Amniotic stem cell (primary cell): ENCODE measurements around the gene TUBA8.
"Not testable (repeated sequence)": the region's sequence is repeated elsewhere in the genome, so short reads cannot be mapped to it uniquely, and the experiment has no call there.

Experiments used
- DNase-seq: peaks from one replicate; lab custom pipeline; 2025; lab: John Stamatoyannopoulos, UW

TUBA8 gene

DNA sequence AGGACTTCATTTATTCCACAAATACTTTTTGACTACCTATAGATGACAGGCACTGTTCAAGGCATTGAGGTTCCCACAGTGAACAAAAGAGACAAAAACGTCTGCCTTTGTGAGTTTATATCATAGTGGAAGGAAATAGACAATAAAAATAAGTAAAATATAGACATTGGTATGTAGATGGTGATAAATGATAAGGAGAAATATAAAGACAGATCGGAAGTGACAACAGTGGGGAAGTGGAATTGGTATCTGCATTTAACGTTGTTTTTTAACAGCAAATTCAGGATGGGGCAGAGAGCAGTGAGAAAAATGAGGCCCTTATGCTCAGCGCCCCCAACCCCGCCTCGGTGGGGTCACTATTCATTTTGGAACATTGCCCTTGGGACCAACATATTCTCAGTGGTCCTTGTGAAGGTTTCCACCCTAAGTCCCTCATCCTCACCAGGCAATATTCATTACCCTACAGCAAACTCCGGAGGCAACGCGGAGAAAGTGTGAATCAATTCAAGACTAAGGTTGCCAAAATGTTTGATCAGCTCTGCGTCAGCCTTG is 33.4 kb upstream of the TUBA8 start:
- no peak for DNase-seq

DNA sequence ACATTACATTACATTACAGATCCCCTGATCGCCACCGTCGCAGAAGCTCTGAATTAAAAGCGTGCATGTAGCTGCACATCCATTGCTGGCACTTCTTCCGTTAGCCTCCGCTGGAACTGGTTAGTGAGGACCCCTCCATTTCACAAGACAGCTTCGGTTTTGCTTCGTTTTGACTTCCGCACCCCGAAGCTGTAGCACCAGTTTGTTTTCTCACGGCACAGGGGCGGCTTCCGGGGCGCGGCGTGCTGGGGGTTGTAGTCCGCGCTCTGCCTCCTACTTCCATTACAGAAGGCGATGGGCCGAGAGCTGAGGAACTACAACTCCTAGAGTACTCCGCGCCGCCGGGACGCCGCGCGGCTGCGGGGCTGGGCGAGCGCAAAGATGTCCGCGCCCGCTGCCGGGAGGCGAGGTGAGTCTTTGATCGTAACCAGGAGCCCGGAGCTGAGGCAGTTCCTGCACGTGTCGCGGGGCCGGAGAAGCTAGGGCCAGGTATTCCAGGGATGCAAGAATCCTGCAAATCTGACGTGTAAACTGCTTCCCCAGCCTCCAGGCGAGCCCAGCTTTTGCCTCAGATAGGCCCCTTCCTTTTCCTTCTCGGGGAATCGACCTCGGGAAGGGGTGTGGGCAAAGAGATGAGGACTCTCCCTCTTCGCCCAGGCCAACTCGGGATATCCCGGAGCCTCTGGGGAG is 32.8 kb upstream of the TUBA8 start, which contains the start of gene PEX26:
Gene PEX26 (plus strand): TSS at position 352 of the 690 bp plus-strand sequence. CDS start 387 bp downstream, outside the sequence.
- DNase-seq, result peak; percentile 96

DNA sequence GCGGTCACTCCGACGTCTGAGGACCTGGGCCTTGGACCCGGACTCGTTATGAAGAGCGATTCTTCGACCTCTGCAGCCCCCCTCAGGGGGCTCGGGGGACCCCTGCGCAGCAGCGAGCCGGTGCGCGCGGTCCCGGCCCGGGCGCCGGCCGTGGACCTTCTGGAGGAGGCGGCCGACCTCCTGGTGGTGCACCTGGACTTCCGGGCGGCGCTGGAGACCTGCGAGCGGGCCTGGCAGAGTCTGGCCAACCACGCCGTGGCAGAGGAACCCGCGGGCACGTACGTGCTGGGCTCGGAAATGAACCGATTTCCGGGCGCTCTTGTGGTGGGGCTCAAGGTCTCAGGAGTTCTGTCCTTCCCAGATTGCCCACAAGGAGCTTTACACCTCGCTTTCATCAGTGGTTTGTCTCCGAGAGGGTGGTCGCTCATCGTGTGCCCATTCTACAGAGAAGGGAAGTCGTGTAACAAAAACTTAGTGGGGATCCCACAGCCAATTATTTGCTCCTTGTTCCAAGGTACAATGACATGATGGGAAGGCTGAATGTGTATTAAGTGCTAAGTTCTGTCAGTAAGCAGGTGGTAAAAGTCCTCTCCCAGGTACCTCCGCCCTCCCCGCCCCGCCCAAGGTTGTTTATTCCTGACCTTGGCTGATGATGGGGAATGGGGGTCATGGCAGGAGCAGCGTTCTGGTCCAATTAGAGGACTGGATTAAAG is 32.1 kb upstream of the TUBA8 start:
- no peak for DNase-seq

DNA sequence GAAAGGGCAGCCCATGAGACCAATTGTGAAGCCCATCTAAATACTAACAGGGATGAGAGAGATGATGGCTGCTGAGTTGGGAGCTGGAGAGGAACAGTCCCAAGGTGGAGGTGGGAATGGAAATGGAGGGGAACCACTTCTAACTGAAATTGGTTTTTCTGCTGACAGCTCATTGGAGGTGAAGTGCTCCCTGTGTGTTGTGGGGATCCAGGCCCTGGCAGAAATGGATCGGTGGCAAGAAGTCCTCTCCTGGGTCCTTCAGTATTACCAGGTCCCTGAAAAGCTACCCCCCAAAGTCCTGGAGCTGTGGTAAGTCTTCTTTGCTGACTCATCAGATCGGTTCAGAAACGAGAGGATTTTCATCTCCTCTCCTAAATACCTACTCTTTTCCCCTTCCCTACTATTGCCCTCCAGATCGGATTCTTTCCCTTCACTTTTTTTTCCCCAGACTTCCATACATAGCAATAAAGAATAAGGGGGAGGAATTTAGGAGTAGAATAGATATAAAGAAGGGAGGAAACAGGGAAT is 30.8 kb upstream of the TUBA8 start:
- DNase-seq, result no peak

DNA sequence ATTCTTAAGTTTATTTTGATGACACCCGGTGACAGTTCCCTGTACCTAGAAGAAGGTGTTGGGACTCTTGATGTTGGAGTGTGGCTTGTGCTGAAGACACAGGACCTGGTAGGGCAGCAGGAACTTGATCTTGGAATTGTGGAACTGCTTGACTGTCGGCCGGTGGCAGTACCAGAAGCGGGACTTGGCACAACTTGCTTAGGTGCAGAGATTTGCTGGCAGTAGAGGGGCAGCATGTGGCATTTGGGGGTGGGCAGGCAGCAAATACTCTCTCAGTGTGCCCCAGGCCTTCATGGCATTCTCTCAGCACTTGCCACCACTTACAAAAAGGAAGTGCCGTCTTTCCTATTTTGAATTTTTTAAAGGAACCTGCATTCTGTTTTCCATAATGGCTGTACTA is 29.2 kb upstream of the TUBA8 start:
- no peak for DNase-seq

DNA sequence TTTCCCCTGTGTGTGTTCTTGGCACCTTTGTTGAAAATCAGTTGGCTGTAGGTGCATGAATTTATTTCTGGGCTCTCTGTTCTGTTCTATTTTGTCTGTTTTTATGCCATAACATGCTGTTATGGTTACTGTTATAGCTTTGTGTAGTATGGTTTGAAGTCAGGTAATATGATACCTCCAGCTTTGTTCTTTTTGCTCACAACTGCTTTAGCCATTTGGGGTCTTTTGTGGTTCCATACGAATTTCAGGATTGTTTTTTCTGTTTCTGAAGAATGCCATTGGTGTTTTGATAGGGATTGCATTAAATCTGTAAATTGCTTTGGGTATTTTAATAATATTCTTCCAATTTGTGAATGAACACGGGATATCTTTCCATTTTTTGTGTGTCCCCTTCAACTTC is 28.1 kb upstream of the TUBA8 start:
- DNase-seq, result no peak

DNA sequence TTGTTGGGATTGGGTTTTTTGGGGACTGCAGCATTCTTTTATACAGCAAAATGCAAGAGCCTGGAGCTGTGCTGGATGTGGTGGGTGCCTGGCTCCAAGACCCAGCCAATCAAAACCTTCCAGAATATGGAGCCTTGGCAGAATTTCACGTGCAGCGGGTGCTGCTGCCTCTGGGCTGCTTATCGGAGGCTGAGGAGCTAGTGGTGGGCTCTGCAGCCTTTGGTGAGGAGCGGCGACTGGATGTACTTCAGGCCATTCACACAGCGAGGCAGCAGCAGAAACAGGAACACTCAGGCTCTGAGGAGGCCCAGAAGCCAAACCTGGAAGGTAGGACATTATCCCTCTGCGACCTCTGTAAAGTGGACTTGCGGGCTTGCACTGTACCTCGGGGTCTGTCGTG is 27.2 kb upstream of the TUBA8 start:
- DNase-seq, result no peak

DNA sequence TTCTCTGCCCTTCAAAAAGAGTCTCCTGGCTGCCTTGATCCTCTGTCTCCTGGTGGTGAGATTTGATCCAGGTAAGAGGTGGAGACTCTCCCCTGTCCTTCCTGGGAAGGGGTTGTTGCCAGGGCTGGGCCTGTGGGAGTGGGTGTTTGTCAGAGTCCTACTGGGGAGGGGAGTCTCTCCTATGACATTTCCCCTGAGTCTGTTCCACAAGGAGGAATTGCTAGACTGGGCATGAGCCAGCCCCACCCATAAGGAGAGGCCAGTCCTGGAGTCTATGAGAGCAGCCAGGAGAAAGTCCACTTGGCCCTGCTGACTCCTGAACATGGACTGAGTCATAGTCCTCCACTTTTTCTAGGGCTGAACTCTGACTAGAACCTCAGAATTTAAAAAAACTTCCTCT is 25.4 kb upstream of the TUBA8 start:
- DNase-seq, result no peak

DNA sequence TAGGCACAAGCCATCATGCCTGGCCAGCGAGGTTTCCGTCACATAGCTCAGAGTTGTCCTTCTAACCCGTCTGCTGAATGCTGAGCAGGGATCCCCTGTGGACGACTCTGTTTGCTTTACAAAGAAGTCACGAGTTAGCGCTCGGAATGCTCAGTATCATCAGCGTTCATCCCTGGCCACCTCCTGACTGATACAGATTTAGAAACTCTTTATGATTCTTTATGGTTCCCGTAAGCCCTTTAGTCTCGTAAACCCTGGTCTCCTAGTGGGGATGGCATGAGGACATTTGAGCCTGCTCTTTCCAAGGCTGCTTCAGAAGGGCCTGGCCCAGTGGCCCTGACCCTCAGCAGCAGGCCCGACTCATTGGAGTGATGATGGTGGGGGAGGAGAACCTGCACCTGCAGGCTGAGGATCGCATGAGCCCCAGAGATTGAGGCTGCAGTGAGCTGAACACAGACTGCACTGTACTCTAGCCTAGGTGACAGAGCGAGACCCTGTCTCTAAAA is 23.2 kb upstream of the TUBA8 start:
- no peak for DNase-seq

DNA sequence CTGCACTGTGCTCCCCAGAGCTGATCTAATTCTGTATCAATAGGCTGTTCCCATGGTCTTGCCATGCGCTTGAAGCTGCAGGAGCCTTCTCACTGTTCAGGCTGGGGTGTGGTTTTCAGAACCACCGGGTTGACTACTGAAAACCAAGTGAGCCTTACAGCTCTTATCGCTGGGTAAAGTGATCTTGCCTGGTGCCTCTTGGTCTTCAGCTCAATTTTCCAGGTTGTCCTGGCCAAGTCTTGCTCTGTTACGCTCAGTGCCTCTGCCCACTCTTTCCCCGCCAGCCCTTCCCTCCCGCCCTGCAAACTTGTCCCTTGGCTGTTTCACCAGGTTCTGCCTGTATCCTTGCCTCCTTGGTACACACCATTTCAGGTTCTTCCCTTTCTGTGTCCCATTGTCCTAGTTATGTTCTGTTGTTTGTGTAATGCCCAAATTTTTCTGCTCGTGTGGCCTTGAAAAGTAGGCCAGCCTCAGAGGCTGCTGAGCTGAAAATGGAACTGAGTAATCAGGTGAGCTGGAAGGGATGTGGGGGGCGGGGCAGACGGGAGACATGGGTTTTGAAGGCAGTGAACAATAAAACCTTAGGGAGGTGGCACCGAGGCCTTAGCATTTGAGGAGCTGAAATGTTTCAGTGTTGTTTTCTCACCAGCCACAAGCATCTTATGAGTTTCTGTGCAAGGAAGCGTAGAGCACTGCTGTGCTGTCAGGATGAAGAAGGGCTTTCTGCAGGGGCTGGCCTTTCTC is 21.6 kb upstream of the TUBA8 start:
- DNase-seq, result no peak

DNA sequence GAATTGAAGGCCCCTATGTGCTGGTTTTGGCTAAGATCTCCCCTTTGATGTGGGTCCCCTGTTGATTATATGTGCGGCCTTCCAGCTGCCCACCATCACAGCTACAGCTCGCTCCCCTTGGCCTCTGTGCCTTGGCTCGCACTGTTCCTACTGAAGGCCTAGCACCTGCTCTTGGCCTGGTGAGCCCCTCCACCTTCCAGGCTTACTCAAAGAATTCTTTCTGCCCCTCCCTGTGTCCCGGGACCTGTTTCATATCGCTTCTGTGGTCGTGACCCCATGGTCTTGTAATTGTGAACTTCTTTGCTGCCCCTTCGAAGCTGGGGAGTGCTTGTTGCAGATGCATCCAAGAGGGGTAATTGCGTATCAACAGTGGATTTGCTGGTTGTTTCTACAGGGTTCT is 20.3 kb upstream of the TUBA8 start:
- no peak for DNase-seq

DNA sequence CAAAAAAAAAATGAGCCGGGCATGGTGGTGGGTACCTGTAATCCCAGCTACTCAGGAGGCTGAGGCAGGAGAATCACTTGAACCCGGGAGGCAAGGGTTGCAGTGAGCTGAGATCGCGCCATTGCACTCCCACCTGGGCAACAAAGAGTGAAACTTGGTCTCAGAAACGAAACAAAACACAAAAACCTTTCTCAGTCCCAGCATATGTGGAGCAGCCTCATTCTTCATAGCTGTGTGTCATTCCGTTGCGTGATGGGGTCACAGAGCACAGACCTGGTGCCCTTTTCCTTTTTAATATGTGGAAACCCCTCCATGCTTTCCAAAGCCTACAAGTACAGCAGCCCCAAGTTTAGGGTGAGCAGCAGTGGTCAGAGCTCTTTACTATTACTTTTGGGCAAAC is 19.1 kb upstream of the TUBA8 start:
- no peak for DNase-seq

DNA sequence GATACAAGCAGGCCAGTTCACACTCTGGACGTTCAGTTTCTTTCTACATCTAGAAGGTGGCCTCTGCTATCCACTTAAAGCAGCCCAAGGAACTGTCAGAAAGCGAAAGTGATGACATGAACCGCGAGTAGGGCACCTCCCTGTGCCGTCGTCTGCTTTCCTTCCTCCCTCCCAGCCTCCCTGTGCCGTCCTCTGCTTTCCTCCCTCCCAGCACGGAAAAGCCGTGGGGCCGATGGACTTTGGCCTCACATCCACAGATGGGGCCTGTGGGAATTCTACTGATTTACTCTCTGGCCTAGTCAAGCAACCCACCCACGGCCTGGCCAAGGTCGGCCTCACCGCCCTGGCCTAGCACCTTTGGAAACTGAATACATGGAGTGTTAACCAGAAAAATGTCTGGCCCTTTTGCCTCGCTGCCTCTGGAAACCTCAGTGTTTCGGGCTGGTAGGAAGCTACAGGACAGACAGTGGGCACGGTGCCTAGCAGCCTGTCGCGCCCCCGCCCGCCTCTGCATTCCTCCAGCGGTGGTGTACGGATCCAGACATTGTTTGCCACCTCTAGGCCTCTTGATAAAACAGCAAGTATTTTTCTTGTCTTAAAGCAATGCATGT is 18.6 kb upstream of the TUBA8 start:
- no peak for DNase-seq

DNA sequence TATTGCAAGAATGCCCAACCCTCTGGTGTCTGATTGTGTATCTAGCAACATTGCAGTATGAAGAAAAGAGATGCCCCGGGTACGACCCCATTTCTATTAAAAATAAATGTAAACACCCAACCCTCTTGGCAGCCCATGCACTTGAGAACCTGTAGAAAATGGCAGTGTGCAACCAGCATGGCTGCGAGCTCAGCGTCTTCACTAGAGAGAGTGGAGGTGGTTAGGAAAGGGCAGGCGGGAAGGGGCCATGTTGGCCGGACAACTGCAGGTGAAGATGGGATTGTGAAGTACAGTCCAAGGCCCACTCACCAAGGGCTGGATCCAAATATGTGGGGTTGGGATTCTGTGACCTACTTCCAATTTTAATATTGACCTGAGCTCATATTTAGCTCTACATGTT is 16.9 kb upstream of the TUBA8 start:
- DNase-seq, result no peak

DNA sequence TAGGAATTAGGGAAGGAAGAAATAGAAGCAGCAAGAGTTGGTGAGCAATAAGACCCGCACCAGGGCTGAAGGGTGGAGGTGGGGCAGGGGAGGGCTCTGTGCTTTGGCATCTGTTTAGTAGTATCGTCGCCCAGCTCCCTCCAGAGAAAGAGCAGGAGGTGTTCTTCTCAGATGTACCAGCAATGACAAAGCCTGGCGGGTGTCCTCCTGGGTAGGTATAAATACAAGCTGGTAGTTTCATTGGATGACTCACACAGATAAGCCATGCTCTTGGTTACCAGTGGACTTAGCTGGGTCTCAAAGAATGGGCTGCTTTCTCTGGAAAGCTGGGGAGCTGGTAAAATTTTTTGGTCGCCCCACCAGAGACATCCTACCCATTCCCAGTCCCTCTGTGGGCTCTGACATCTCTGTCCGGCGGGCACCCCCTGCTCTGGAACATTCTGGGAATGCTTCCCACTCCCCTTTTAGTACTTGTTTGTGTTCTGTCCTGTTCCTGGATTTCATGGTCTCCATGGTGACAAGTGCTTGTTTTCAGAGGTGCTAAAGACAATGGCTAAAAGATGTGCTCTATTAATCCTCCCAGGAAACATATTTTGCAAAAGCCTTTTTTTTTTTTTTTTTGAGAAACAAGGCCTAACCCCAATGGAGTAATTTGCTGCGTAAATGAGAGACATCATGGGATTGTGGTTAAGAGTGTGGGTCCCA is 15.4 kb upstream of the TUBA8 start:
- no peak for DNase-seq

DNA sequence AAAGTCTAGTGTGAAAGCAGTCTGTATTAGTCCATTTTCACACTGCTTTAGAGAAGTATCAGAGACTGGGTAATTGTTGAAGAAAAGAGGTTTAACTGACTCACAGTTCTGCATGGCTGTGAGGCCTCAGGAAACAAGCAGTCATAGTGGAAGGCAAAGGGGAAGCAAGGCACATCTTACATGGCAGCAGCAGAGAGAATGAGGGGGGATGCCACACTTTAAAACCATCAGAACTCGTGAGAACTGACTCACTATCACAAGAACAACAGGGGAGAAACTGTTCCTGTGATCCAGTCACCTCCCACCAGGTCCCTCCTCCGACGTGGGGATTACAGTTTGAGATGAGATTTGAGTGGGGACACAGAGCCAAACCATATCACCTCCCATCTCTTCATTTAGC is 13.8 kb upstream of the TUBA8 start:
- no peak for DNase-seq

DNA sequence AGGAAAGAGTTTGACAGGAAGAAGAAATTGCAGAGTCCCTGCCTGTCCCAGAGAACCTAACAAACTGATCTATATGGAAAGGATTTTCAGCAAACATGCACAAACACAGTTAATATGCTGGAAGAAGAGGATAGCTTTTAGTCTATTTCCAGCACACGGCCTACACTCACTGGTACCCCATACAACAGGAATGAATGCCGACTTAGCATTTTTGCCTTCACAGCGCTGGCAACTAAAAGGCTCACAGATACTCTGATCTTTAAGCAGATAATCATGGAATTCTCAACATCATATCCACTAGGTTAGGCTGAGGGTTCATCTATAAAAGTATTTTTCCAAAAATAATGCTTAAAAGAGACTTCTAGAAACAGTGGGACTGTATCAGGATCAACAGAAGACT is 9.8 kb upstream of the TUBA8 start:
- no peak for DNase-seq

DNA sequence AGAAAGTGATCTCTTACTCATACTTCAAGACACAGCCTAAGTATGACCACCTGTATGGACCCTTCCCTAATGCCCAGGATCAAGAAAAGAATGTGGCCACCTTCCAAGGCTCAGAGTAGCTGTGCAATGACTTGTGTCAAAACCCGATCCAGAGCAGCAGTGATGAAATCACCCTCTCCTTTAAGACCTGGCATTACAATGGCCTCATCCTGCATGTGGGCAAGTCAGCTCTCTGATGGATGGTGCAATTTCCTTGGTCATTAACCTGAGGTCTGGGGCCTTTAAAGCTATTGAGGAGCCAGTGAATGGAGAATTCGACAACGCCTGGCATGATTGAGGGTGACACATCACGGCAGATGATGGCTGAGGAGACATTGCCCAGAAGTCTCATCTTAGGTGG is 9.1 kb upstream of the TUBA8 start:
- no peak for DNase-seq

DNA sequence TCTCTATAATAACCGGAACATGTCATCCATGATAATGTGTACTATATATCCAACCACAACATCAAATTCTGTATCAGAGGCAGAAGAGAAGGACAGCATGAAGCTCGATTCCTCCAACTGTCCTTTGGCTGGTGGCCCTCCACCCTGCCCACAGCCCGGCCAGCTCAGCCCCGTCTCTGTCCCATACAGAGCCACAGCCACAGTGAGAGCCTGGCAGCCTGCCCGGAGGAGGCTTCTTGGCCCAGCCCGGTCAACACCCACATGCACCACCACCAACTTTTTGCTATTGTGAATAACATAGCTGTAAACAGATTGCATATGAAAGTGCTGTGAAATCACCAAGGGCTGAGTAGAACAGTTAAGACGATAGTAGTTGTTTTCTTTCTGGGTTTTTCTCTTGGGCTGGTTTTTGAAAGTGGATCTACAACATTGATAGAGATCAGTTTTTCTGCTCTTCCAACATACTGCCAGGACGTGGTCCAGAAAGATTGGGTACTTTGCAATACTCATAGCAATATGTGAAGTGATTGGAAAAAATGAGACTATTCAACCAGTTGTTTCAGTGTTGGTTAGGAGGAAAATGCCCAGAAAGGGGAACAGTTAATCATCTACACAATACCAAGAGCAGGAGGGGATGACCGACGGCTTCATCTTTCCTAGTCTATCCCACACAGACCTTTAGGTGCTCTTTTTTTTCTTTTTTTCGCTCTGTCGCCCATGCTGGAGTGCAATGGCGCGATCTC is 6.9 kb upstream of the TUBA8 start:
- DNase-seq, result no peak

DNA sequence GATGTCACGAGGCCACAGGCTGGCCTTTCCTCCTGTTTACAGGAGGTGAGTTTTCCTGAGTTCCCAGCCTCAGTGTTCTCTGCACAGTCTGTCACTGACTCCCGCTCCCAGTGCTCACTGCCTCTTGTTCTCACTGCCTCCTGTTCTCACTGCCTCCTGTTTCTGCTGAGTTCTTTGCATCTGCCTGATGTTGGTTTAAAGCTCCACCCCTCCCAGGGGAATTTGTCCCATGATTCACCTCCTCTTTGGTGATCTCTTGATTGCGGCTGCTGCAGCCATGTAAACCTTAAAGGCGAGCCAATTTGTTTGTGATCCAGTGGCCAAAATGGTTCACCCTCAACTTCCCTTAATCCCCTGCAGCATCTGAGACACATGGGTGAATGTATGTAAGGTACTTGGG is 6.0 kb upstream of the TUBA8 start:
- DNase-seq, result no peak

DNA sequence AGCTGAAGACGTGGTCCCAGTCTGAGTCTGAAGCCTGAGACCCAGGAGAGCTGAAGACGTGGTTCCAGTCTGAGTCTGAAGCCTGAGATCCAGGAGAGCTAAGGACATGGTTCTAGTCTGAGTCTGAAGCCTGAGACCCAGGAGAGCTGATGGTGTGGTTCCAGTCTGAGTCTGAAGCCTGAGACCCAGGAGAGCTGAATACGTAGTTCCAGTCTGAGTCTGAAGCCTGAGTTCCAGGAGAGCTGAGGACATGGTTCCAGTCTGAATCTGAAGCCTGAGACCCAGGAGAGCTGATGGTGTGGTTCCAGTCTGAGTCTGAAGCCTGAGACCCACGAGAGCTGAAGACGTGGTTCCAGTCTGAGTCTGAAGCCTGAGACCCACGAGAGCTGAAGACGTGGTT is 4.6 kb upstream of the TUBA8 start:
- DNase-seq, result not testable (repeated sequence)
